ENCODE measurements around the gene OLFML3. TPM values are rescaled to one million over a fixed set of nuclear protein-coding genes. Genes with fewer than 3 reads are reported as not detected.

The OLFML3 gene
- total RNA-seq, 1 donor from 2014 or later, result 81.0 TPM

DNA sequence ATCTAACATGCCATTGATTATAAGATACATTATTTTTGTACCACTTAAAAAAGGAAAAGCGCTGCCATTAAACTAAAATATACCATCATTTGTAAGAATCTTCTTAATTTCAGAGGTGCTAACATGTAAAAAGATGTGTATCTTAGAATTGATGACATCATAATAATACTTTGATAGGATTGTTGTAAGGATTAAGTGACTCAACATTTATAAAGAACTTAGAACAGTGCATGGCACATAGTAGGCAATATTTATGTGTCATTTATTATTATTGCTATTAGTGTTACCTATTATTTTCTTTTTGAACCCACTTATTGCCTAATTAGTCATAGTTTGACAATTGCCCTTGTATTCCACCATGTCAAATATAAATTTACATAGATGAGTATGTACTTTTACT is 28.4 kb upstream of the OLFML3 start:
- DNase-seq, result no peak

GRCh38 chr1:113951719-113952118 is 27.6 kb upstream of the OLFML3 start:
- no peak for DNase-seq

- DNase-seq, result no peak
Observed at GRCh38 chr1:113957984-113958383, 21.3 kb upstream of the OLFML3 start.

DNA sequence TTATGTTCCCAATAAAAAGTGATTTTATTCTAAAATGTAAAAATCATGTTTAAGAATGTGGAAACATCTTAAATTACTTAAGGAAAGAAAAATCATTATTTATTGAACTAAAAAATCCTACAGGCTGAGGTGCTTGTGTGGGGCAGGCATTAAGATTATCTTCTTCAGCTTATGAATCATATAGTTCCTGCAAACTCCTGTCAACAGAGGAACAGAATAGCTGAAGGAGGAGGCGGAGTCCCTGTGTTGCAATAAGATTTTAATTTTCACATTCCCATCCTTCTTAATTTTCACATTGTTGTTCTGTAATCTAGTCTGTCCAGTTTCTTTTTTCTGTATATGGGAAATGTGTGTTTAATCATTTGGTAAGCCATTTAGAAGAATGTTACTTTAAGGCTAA is 20.6 kb upstream of the OLFML3 start:
- no peak for DNase-seq

DNA sequence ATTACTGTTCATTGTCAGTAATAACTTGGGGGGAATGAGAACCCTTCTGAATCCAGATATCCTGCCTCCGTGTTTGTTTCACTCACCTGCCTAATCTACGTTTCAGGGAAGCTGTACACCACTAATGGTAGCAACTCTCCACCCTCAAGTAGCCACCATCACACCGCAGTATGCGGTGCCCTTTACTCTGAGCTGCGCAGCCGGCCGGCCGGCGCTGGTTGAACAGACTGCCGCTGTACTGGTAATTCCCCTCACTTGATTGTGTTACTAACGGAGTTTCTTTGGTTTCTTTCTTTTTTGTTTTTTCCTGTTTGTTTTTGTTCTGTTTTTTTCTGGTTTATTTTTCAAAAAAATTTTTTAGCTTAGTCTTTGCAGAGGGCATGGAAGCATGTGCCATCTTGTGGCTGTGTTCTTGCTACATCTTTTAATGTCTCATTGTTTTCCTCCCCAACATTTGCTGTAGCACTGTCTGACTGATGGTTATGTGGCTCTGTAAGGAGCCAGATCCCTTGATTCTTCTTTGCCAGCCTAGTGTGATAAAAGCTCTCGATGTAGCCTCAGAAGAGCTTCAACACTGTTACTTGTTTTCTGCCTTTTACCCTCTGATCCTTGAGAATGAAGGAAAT is 15.9 kb upstream of the OLFML3 start:
- DNase-seq, result no peak

DNA sequence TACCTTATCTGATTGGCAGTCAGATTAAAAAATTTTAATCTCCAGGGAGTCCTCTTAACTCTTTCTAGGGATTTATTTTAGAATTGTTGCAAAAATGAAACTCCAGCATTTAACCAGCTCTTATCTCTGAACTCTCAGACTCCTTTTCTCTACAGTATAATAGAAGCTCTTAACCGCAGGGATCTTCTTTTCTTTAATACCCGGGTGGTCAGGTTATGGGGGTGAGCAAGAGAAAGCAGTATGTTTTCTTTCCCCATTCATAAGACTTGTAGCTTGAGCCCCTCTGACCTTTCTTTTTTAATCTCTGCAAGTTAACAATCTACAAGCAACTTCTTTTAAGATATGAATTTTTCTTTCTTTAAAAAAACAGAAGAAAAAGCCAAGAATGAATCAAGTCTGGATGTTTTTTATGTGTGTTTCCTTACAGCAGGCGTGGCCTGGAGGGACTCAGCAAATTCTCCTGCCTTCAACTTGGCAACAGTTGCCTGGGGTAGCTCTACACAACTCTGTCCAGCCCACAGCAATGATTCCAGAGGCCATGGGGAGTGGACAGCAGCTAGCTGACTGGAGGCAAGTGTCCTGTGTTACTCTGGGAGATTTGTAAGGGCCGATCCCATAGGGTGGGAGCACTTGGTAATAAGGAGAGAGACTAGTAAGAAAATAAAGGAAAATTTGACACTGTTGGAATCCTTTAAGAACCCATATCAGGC is 13.4 kb upstream of the OLFML3 start:
- DNase-seq, result no peak

- no peak for DNase-seq
Observed at GRCh38 chr1:113972954-113973353, 6.3 kb upstream of the OLFML3 start.

- no peak for DNase-seq
Observed at GRCh38 chr1:113975211-113975895, 3.9 kb upstream of the OLFML3 start.

DNA sequence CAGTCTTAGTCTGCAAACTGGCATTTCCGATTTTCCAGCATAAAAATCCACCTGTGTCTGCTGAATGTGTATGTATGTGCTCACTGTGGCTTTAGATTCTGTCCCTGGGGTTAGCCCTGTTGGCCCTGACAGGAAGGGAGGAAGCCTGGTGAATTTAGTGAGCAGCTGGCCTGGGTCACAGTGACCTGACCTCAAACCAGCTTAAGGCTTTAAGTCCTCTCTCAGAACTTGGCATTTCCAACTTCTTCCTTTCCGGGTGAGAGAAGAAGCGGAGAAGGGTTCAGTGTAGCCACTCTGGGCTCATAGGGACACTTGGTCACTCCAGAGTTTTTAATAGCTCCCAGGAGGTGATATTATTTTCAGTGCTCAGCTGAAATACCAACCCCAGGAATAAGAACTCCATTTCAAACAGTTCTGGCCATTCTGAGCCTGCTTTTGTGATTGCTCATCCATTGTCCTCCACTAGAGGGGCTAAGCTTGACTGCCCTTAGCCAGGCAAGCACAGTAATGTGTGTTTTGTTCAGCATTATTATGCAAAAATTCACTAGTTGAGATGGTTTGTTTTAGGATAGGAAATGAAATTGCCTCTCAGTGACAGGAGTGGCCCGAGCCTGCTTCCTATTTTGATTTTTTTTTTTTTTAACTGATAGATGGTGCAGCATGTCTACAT is 2.5 kb upstream of the OLFML3 start:
- DNase-seq, result peak; percentile 13

GRCh38 chr1:113977906-113978305 is 1.4 kb upstream of the OLFML3 start:
- DNase-seq, result no peak

GRCh38 chr1:113980110-113980509 is 836 bp downstream of the OLFML3 start:
- DNase-seq, result peak; percentile 69

GRCh38 chr1:113981962-113982931 is 3.0 kb downstream of the OLFML3 start:
- DNase-seq, result peak; percentile 88

DNA sequence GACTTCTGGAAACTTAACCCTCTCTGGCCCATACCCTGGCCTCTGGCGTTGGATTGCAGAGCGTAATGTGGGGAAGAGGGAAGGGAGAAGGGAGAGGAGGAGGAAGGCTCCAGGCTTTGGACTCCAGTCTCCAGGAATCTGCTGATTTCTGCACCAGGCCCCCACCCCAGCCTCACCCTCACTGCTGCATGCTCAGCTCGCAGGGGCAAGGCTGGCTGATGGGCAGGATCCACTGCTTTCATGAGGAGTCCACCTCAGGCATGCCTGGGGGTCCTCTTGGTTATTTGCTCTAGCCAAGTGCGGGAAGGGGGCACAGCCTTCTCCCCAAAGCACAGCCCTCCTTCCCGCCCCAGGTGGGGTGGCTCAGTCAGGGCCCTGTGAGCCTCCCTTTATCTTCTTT is 3.7 kb downstream of the OLFML3 start:
- DNase-seq, result no peak

GRCh38 chr1:113983391-113983790 is 4.1 kb downstream of the OLFML3 start:
- DNase-seq, result no peak

- no peak for DNase-seq
Observed at GRCh38 chr1:113983826-113984225, 4.6 kb downstream of the OLFML3 start.

- DNase-seq, result peak; percentile 8
Observed at GRCh38 chr1:113984710-113985109, 5.4 kb downstream of the OLFML3 start.

- DNase-seq, result no peak
Observed at GRCh38 chr1:113986802-113987201, 7.5 kb downstream of the OLFML3 start.

GRCh38 chr1:113987259-113987658 is 8.0 kb downstream of the OLFML3 start:
- no peak for DNase-seq

DNA sequence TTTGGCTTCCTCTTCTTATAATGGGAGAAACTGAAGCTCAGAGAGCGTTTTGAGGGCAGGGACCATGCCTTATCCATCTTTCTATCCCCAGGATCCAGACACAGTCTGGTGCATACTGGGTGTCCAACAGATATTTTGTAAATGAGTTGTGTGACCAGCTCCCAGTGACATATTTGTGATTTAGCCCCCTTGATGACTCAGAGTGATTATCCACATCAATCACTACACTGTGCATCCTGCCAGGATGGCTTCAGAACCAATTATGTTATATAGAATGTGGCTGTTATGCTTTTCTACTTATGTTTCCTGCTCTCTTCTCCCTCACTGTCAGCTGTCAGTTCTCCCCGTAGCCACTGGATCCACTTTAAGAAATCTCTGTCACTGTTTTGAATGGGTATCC is 11.3 kb downstream of the OLFML3 start:
- DNase-seq, result no peak

DNA sequence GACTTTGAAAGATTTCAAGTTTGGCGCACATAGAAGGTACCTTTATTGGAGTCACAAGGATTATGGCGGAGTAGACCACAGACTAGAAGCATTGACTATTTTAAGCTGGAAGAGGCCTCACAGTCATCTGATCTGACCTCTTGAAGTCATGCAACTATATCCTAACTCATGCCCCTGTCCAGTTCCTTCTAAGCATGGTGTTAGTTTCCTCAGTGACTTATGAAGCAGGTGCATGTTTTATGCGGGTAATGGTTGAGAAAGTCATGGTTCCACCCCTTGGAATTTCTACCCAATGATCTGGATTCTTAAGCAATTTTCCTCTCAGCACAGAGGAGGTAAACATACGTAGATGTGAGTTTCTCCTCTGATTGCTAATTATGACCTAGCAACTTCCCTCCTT is 11.7 kb downstream of the OLFML3 start:
- DNase-seq, result no peak

DNA sequence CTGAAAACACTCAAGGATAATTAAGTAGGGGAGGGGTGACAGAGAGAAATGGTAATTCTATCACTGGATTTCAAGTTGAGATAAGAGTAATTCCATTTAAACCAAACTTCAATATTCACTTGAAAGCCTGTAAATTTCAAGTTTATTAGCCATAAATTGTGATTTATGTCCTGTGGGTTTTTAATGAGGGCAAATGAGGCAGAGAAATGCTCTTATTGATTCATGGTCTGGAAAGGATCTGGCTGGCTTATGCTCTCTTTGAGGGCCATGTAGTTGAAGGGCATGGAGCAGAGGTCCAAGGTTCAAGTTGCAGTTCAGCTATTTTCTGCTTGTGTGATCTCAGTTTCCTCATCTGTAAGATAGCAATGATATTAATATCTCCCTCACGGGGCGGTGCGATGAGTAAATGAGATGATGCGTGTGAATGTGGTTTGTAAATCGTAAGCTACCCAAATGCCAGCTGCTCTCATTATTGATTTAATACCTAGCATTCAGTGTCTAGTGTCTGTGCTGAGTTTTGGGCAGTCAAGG is 12.3 kb downstream of the OLFML3 start:
- DNase-seq, result no peak

- no peak for DNase-seq
Observed at GRCh38 chr1:113993072-113993471, 13.8 kb downstream of the OLFML3 start.

All from skin of body (tissue), 2 donors.